Measurements from ENCODE around the gene SKAP2.

Gene SKAP2

DNA sequence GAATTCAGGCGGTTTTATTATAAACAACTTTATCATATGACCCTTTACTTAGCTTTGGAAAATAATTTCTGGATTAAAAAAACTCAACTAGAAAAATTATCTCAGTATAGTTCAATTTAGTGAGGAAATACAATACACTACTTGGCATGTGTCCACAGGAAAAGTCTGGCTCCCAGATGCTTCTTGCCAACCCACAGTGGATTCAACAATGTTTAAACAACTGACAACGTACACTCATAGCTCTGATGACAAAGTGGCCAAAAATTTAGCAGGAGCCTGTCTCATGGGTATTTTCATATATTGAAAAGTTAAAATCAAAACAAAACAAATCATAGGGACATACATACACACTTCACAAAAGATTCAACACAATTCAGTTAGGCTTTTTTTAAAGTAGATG is 158.8 kb downstream of the SKAP2 start:
- no peak overlapping the region for H3K9ac ChIP-seq (ENCODE audit: insufficient read length, low read depth)
- TF ChIP-seq SUZ12 (IDR thresholded peaks at IDR 0.05; ENCODE audit: extremely low read depth, insufficient read depth, insufficient read length) = no peak
- no peak for TF ChIP-seq YY1 (IDR thresholded peaks at IDR 0.05; ENCODE audit: insufficient read depth, insufficient read length)
- no peak for TF ChIP-seq ZNF274 (IDR thresholded peaks at IDR 0.05; ENCODE audit: low read depth, low read length)
- no peaks in the 10 kb centered on the region for H3K36me3 ChIP-seq (ENCODE audit: insufficient read depth, insufficient read length, low read length)
- H3K4me1 ChIP-seq (ENCODE audit: insufficient read depth, insufficient read length) = no peaks in the 10 kb centered on the region
- no peak for DNase-seq (ENCODE audit: low read depth, low spot score)
- no peaks in the 10 kb centered on the region for H3K27me3 ChIP-seq (ENCODE audit: insufficient read depth, insufficient read length)
- H3K4me3 ChIP-seq (ENCODE audit: insufficient read length, low read depth) = no peak overlapping the region
- no peaks in the 10 kb centered on the region for H3K9me3 ChIP-seq (ENCODE audit: insufficient read depth, low read length)

DNA sequence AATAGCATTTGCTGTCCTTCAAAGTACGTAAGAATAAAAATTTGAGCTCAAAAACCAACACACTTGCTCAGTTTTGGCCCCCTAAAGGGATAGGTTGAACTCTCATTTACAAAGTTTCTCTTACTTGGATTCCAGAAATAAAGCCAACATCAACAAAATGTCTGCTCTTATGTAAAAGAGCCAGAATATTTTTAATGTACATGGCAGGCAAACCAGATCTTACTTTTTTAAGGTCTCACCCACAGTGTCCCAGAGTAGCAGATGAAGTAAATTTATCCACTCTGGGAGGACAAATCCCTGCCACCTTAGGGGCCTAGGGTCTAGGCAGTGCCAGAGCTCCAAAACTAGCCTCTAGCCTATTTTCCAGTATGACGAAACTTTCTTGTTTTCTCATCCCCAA is 159.6 kb downstream of the SKAP2 start:
- Histone ChIP-seq H3K4me3 (ENCODE audit: insufficient read length, low read depth) (no peak overlapping the region), H3K9me3 (ENCODE audit: insufficient read depth, low read length) (no peaks in the 10 kb centered on the region), H3K9ac (ENCODE audit: insufficient read length, low read depth) (no peak overlapping the region), H3K36me3 (ENCODE audit: insufficient read depth, insufficient read length, low read length) (no peaks in the 10 kb centered on the region), H3K4me1 (ENCODE audit: insufficient read depth, insufficient read length) (no peaks in the 10 kb centered on the region), H3K27me3 (ENCODE audit: insufficient read depth, insufficient read length) (no peaks in the 10 kb centered on the region)
- no peak for TF ChIP-seq ZNF274 (IDR thresholded peaks at IDR 0.05; ENCODE audit: low read depth, low read length)
- no peak for TF ChIP-seq YY1 (IDR thresholded peaks at IDR 0.05; ENCODE audit: insufficient read depth, insufficient read length)
- TF ChIP-seq SUZ12 (IDR thresholded peaks at IDR 0.05; ENCODE audit: extremely low read depth, insufficient read depth, insufficient read length) = no peak
- DNase-seq (ENCODE audit: low read depth, low spot score) = no peak

- TF ChIP-seq YY1 (IDR thresholded peaks at IDR 0.05; ENCODE audit: insufficient read depth, insufficient read length) (no peak), SUZ12 (IDR thresholded peaks at IDR 0.05; ENCODE audit: extremely low read depth, insufficient read depth, insufficient read length) (no peak), ZNF274 (IDR thresholded peaks at IDR 0.05; ENCODE audit: low read depth, low read length) (no peak)
- H3K36me3 ChIP-seq (ENCODE audit: insufficient read depth, insufficient read length, low read length) = no peaks in the 10 kb centered on the region
- H3K4me1 ChIP-seq (ENCODE audit: insufficient read depth, insufficient read length) = no peaks in the 10 kb centered on the region
- no peak overlapping the region for H3K9ac ChIP-seq (ENCODE audit: insufficient read length, low read depth)
- no peaks in the 10 kb centered on the region for H3K27me3 ChIP-seq (ENCODE audit: insufficient read depth, insufficient read length)
- DNase-seq (ENCODE audit: low read depth, low spot score) = no peak
- H3K9me3 ChIP-seq (ENCODE audit: insufficient read depth, low read length) = no peaks in the 10 kb centered on the region
- no peak overlapping the region for H3K4me3 ChIP-seq (ENCODE audit: insufficient read length, low read depth)
These were observed 160.4 kb downstream of the SKAP2 start for GRCh38 chr7:26704036-26704435.

DNA sequence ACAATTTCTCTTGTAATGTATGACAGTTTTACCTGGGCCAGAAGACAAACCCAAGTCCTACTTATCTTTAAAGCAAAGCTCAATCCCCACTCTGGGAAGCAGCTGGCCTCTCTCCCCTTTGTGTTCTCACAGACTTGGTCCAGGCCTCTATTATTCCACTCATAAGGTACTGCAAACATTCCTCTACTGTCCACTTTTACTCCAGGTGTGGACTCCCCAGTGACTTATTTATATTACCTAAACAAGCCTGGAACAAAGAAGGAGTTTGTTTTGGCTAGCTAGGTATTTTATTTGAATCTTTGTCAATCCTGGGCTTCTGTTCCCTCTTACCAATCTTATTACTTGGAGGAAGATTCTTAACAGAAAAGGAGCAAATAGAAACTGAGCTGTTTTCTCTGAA is 163.5 kb downstream of the SKAP2 start:
- H3K4me3 ChIP-seq (ENCODE audit: insufficient read length, low read depth) = no peak overlapping the region
- H3K36me3 ChIP-seq (ENCODE audit: insufficient read depth, insufficient read length, low read length) = no peaks in the 10 kb centered on the region
- H3K9ac ChIP-seq (ENCODE audit: insufficient read length, low read depth) = no peak overlapping the region
- H3K4me1 ChIP-seq (ENCODE audit: insufficient read depth, insufficient read length) = no peaks in the 10 kb centered on the region
- no peak for DNase-seq (ENCODE audit: low read depth, low spot score)
- no peaks in the 10 kb centered on the region for H3K9me3 ChIP-seq (ENCODE audit: insufficient read depth, low read length)
- no peak for TF ChIP-seq SUZ12 (IDR thresholded peaks at IDR 0.05; ENCODE audit: extremely low read depth, insufficient read depth, insufficient read length)
- no peak for TF ChIP-seq ZNF274 (IDR thresholded peaks at IDR 0.05; ENCODE audit: low read depth, low read length)
- no peak for TF ChIP-seq YY1 (IDR thresholded peaks at IDR 0.05; ENCODE audit: insufficient read depth, insufficient read length)
- H3K27me3 ChIP-seq (ENCODE audit: insufficient read depth, insufficient read length) = no peaks in the 10 kb centered on the region

DNA sequence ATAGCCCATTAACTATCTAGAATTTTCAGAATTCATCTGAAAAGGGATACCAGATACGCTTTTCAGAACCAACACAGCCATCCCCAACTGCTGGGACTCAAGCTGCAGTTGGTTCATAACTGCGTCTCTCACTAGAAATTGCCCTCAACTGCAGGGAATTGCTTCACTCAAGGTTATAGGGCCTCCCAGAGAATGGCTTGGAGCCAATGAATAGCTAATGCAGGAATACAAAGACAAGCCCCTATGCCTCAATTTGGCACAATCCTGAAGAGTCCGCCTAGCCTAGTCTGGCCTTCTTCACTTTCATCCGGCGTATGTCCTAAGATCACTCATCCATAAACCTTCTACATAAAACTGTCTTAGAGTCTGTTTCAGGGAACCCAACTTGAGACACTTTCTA is 164.0 kb downstream of the SKAP2 start:
- Histone ChIP-seq H3K9me3 (ENCODE audit: insufficient read depth, low read length) (no peaks in the 10 kb centered on the region), H3K36me3 (ENCODE audit: insufficient read depth, insufficient read length, low read length) (no peaks in the 10 kb centered on the region), H3K9ac (ENCODE audit: insufficient read length, low read depth) (no peak overlapping the region), H3K4me1 (ENCODE audit: insufficient read depth, insufficient read length) (no peaks in the 10 kb centered on the region), H3K27me3 (ENCODE audit: insufficient read depth, insufficient read length) (no peaks in the 10 kb centered on the region), H3K4me3 (ENCODE audit: insufficient read length, low read depth) (no peak overlapping the region)
- no peak for TF ChIP-seq SUZ12 (IDR thresholded peaks at IDR 0.05; ENCODE audit: extremely low read depth, insufficient read depth, insufficient read length)
- no peak for TF ChIP-seq YY1 (IDR thresholded peaks at IDR 0.05; ENCODE audit: insufficient read depth, insufficient read length)
- no peak for TF ChIP-seq ZNF274 (IDR thresholded peaks at IDR 0.05; ENCODE audit: low read depth, low read length)
- DNase-seq (ENCODE audit: low read depth, low spot score) = no peak

- Histone ChIP-seq H3K36me3 (ENCODE audit: insufficient read depth, insufficient read length, low read length) (no peaks in the 10 kb centered on the region), H3K9me3 (ENCODE audit: insufficient read depth, low read length) (no peaks in the 10 kb centered on the region), H3K27me3 (ENCODE audit: insufficient read depth, insufficient read length) (no peaks in the 10 kb centered on the region), H3K4me1 (ENCODE audit: insufficient read depth, insufficient read length) (no peaks in the 10 kb centered on the region), H3K9ac (ENCODE audit: insufficient read length, low read depth) (no peak overlapping the region), H3K4me3 (ENCODE audit: insufficient read length, low read depth) (no peak overlapping the region)
- DNase-seq (ENCODE audit: low read depth, low spot score) = no peak
- TF ChIP-seq SUZ12 (IDR thresholded peaks at IDR 0.05; ENCODE audit: extremely low read depth, insufficient read depth, insufficient read length) (no peak), YY1 (IDR thresholded peaks at IDR 0.05; ENCODE audit: insufficient read depth, insufficient read length) (no peak), ZNF274 (IDR thresholded peaks at IDR 0.05; ENCODE audit: low read depth, low read length) (no peak)
These were observed 164.6 kb downstream of the SKAP2 start for GRCh38 chr7:26699766-26700165.

DNA sequence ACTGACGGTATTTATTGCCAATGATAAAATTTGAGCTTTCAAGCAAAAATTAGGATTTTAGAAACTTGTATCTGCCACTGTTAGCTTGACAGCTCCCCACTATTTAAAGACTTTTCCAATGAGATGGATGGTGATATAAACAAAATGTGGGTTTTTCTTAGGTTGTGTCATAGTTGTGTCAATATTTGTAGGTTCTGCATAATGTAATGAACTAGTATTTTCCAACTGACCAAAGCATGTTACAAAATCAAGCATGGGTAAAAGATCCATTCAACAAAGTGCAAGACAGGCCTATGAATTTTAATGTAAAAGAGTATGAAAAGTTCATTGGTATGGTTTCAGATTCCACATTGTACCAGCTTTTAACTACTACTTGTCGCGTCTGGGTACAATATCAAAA is 165.6 kb downstream of the SKAP2 start:
- no peak for DNase-seq (ENCODE audit: low read depth, low spot score)
- Histone ChIP-seq H3K36me3 (ENCODE audit: insufficient read depth, insufficient read length, low read length) (no peaks in the 10 kb centered on the region), H3K9me3 (ENCODE audit: insufficient read depth, low read length) (no peaks in the 10 kb centered on the region), H3K4me1 (ENCODE audit: insufficient read depth, insufficient read length) (no peaks in the 10 kb centered on the region), H3K4me3 (ENCODE audit: insufficient read length, low read depth) (no peak overlapping the region), H3K9ac (ENCODE audit: insufficient read length, low read depth) (no peak overlapping the region), H3K27me3 (ENCODE audit: insufficient read depth, insufficient read length) (no peaks in the 10 kb centered on the region)
- TF ChIP-seq YY1 (IDR thresholded peaks at IDR 0.05; ENCODE audit: insufficient read depth, insufficient read length) (no peak), ZNF274 (IDR thresholded peaks at IDR 0.05; ENCODE audit: low read depth, low read length) (no peak), SUZ12 (IDR thresholded peaks at IDR 0.05; ENCODE audit: extremely low read depth, insufficient read depth, insufficient read length) (no peak)

- H3K36me3 ChIP-seq (ENCODE audit: insufficient read depth, insufficient read length, low read length) = no peaks in the 10 kb centered on the region
- no peaks in the 10 kb centered on the region for H3K4me1 ChIP-seq (ENCODE audit: insufficient read depth, insufficient read length)
- no peak for DNase-seq (ENCODE audit: low read depth, low spot score)
- no peak overlapping the region for H3K4me3 ChIP-seq (ENCODE audit: insufficient read length, low read depth)
- no peaks in the 10 kb centered on the region for H3K9me3 ChIP-seq (ENCODE audit: insufficient read depth, low read length)
- H3K9ac ChIP-seq (ENCODE audit: insufficient read length, low read depth) = no peak overlapping the region
- TF ChIP-seq ZNF274 (IDR thresholded peaks at IDR 0.05; ENCODE audit: low read depth, low read length) = no peak
- no peaks in the 10 kb centered on the region for H3K27me3 ChIP-seq (ENCODE audit: insufficient read depth, insufficient read length)
These were observed 166.2 kb downstream of the SKAP2 start for GRCh38 chr7:26698194-26698593.

All from NT2/D1 (cell line).